K562 treated with DMSO at 1 percent for 12 hours (cell line): ENCODE data around the gene IPCEF1. TPM values are rescaled to one million over a fixed set of nuclear protein-coding genes. Genes with fewer than 3 reads are reported as not detected.

ENCODE experiments used
- total RNA-seq: library from RNA; unstranded; fragments of 300-600 nt; gene quantifications from 2 replicates; pipeline ENCODE4 v1.2.3, GENCODE V29; 2022; ENCODE audit not compliant: insufficient read depth

IPCEF1 gene, protein sequence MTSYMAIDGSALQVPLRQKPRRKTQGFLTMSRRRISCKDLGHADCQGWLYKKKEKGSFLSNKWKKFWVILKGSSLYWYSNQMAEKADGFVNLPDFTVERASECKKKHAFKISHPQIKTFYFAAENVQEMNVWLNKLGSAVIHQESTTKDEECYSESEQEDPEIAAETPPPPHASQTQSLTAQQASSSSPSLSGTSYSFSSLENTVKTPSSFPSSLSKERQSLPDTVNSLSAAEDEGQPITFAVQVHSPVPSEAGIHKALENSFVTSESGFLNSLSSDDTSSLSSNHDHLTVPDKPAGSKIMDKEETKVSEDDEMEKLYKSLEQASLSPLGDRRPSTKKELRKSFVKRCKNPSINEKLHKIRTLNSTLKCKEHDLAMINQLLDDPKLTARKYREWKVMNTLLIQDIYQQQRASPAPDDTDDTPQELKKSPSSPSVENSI
- not detected in 2 replicates for total RNA-seq

DNA sequence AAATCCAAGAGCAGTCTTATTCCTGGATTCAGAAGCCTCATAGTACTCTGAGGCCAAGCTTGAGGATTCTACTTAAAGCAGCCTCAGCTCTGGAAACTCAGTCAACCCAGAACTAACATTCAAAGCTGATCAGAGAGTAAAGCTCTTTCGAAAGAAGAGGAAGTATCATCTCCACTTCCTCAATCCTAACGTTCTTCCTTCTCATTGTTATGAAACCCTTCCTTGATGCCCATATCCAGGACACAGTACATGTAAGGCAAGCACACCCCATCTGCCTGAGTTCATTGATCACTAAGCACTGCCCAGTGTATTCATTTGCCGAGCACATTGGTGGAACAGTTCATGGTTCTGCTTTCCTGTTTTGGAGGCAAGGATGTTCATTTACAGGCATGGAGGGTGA, at the start of gene IPCEF1:
Gene IPCEF1, minus strand, starts transcription at position 114 of the 400 bp plus-strand sequence. CDS start 90,856 bp downstream, outside the sequence.

Other genes starting within 250 kb of the IPCEF1 start
- gene CNKSR3, start 153.9 kb upstream of the IPCEF1 start, total RNA-seq = 3.6 and 4.5 TPM in 2 replicates